Activated CD4-positive, alpha-beta T cell treated with anti-CD3 and anti-CD28 coated beads, Interleukin-10, Interleukin-2, amounts not matched to agents 100 ng/mL and 50 ng/mL, durations not matched to agents 16 hours and 8 hours (primary cell): ENCODE data around the gene PLAC9.

Experiments
- DNase-seq: peaks from one replicate; pipeline ENCODE4 v3.0.0-alpha.2; 2020

Gene PLAC9

DNA sequence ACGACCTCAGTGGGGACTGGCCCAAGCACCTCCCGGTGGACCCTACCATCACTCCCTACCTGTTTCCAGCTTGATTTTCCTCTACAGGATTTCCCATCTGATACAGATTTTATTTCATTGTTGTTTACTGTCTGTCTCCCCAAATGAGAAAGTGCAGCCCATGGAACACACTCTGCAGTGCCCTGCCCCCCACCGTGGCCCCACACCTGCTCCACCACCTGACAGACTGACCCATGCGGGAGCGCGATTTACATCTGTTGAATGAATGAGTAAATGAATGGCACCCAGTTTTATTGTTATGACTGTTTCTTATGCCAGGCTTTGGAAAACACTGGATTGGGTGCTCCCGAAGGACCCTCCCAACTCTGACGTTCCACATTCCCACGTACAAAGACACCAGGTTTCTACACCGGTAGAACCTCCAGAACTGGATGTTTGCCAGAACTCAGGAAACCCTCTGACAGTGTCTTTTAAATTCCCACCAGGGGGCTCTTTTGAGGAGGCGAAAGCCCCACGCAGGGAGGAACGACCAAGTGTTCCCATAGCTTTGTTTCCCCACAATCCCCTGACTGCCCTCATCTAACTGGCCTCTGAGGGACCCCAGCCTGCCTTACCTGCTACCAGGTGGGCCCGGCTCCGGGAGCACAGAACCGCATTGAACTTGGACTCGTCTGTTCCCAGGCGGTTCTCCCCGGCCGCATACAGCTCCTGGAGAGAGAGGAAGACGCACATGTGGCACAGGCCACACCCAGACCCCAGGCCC is 29.0 kb downstream of the PLAC9 start:
- DNase-seq = no peak

DNA sequence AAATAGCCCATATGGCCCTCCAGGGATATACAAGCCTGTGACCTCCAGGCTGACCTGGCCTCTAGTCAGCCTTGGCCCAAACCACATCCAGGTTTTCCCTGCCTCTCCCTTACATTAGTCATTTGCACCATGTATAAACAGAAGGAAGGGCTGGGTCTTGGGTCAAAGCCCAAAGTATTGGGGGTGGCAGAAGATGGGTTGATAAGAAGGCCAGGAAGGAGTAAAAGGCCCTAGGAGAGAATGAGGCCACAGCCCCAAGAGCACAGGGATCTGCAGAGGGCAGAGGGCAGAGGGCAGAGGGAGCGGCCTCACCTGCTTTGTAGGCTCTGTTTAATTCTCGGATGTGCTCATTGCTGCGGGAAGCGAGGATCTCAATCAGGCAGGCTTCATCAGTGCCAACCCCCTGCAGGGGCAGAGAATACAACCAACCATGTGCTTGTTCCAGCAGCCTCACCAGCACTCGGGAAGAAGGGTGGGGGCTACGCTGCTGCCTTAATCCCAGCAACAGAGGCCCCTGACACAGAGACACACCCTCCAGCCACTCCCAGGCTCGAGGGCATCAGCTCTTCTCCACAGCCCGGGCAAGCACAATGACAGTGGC is 31.3 kb downstream of the PLAC9 start:
- no peak for DNase-seq

DNA sequence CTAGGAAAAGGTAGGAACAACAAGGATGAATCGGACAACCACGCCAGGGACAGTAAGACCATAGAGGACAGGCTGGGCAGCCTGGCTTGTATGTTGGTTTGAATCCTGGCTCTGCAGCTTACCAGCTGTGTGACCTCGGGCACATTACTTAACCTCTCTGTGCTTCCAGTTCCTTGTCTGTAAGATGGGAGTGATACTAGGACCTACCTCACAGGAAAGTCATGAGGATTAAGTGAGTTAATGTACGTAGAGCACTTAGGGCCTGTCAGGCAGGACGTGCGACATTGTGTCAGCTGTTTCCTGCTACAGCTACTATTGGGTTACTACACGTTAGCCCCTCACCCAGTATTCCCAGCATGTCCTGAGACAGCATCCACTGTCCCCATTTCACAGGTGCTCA is 32.1 kb downstream of the PLAC9 start:
- no peak for DNase-seq

DNA sequence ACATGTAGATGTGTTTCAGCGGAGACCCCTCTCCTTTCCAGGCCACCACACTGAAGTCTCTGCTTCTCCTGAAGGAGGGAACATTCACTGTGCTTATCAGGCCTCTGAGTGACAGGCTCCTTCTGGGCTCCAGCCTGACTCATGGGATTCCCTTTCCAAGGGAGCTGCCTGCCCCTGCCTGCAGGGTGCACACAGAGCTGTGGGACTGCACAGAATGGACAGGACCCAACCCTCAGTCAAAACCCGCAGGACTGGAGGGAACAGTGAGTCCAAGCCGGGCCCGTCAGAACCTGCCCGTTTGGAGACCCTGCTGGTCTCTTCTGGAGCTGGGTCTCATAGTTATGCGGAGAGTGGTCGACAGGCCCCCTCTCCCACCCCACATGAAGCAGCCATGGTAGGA is 32.6 kb downstream of the PLAC9 start:
- DNase-seq = no peak

DNA sequence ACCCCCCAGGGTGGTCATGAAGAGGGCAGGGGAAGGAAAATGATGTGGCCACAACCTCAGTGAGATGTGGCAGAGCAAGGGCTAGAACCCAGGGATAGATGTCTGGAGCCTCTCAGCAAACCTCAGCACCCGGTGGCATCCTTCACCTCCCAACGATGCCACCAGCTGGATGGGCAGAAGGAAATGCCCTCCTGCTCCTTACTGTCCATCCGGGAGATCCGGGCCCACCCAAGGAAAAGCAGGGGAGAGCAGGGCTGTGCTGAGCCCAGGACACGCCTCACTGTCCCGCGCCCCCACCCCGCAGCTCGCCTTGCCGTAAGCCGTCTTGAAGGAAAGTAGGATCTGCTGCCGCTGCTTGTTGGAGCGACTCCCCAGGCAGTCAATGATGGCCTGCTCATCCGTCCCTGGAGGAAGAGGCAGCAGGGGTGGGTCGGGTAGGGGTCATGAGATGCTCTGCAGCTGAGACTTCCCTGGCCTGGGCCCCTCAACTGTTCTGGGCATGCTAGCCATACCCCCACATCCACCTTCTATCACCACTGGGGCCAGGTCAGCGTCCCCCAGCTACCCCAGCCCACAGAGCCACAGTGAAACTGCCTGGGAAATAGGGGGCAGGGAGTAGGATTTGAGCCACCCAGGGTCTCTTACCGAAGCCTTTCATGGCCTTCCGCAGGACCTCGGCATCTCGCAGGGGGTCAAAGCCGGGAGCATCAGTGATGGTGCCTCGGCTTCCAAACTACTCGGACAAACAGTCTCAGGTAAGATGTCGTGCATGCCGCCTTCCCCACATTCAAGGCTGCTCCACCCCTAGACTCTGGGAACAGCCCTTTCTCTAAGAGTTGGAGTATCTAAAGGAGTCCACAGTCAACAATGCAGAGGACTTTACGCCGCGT is 34.3 kb downstream of the PLAC9 start:
- DNase-seq = no peak

DNA sequence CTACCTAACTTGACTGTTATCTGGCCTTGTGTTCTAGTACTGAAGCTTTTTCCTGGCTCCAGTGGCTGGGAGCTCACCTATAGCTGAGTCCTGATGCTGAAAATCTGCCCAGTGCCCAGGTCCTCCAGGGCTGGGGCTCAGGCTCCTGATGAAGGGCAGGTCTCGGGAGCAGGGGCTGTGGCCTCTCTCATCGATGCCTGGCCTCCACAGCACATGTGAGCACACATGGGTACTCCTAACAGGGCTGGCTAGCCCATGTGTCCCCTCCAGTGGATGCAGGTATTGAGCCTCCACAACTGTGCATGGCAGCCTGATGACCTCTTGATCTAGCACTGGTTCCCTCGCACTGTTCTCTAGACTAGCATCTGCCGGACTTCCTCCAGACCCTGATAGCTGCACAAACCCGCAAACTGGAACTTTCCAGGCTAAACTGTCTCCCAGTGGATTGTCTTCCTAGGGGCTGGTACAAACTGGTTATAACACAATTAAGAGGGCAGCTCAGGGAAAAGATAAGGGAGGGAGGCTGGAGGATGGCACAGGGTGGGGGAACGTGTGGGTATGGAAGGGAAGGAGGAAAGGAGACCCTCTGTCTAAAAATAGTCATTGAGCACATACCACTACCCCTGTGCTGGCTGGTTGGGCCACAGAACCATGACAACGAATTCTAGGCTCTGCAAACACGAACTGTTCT is 35.1 kb downstream of the PLAC9 start:
- no peak for DNase-seq

DNA sequence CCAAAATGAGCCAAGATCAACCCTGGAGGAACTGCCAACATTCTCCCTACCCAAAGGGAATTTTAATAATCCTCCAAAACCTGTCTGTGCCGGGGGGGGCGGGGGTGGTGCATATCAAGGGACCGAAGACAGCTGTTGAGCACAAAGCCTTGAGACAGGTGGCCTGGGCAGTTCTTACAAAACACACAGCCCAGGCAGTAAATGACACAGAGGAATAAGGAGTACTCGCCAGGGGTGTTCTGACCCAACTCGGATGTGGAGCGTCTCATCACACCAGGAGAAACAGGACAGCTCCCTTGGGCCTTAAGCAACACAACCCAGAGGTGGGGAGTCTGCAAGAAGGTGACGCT is 35.6 kb downstream of the PLAC9 start:
- no peak for DNase-seq

DNA sequence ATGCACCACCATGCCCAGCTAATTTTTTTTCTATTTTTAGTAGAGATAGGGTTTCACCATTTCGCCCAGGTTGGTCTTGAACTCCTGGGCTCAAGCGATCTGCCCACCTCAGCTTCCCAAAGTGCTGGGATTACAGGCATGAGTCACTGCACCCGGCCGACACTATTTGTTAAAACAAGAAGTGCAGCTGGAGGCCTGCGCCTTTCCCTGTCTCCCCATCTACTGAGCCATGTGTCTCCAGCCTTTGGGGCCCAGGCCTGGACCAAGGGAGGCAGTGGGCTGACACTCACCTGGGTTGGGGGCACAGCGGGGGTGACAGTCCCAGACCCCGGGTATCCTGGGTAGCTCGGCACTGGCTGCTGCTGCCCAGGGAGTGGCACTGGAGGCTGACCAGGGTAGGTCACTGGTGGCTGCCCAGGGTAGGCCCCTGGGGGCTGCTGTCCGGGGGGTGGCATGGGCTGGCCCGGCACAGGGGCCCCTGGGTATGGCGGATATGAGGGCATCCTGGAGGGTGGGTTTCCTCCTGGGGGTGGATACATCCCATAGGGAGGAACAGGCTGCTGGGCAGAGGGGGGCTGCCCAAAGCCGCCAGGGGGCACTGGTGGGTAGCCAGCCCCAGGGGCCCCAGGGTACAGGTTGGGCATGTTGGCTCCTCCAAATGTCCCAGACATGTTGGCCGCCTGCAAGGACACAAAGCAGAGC is 36.3 kb downstream of the PLAC9 start:
- DNase-seq = peak; percentile 30

DNA sequence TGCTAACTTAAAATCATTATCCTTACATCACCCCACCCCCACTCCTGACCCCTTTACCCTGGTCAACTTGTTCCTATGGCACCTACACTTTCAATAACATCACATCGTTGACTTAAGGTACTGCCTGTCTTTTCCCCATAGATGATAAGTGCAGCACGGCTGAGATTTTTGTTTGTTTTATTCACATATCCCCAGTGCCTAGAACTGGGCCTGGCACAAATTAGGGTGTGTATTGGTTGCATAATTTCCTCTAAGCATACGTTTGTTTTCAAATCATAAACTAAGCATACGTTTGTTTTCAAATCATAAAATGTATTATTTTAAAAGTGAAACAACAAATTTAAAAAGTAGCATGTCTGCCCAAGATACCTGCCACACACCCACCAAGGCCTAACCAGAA is 37.5 kb downstream of the PLAC9 start:
- DNase-seq = no peak

DNA sequence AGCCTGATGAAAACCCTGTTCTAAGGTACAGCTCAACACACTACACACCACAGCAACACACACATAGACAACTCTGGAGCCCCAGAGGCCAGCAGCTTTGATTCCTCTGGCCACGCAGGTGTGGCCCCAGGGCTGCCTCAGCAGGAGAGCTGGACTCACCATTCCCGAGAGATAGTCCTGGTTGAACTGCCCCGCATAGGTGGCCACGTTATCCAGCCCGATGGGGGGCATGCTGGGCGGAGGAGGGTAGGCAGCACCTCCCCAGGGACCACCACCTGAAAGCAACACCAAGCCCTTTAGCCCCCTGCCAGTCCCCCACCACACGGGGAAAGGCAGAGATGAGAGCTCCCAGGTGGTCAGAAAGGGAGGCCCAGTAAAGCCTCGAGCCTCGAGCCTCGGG is 38.1 kb downstream of the PLAC9 start:
- no peak for DNase-seq

DNA sequence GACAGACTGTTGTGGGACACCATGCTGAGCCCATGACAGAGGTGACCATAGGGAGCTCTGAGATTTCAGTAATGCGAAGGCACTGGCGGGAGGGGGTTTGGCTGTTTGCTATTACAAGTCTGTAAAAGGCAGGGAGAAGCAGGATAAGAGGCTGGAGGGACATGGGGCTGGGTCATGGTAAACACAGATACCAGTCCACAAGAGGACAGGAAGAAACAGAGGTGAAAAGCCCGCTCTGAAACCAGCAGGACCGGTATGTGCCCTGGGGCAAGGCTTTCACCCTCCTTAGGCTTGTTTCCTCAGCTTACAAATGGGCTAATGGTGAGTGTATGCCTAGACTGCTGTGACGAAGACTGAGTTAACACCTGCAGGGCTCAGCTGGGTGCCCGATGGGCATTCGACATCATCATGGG is 38.7 kb downstream of the PLAC9 start:
- DNase-seq = no peak

DNA sequence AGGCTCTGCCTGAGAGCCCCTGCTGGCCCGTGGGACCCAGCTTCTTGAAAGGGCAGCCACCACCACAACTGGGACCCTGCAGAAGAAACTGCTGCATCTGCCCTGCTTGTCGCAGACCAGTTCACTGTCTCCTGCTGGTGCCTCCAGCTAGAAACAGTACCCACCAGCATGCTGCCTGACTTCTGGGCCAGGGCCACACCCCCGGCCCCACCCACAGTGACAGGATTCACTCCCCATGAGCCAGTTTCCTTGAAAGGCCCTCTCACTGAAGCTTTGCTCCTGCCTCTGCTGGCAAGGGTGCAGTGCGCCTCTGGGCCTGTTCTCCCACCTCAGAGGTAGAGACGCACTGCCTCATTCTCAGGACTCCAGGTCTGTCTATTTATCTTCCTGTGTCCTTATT is 40.4 kb downstream of the PLAC9 start:
- DNase-seq = no peak

DNA sequence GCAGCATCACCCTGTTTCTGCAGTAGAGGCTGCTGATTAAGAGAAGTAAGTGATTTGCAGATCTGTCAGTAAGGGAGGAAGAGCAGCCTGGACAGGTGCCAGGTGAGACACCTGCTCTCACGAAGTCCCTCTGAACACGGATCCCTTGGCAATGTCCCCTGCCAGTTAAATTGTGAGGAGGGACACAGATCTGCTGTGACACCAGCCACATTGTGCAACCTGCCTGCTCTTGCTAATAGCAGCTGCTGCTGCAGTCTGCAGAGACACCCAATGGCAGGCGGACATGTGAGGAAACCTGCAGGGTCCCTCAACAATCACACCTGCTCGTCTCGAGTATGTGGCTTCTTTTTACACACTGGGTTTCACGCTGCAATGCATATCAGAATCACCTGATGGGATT is 40.9 kb downstream of the PLAC9 start:
- DNase-seq = no peak

DNA sequence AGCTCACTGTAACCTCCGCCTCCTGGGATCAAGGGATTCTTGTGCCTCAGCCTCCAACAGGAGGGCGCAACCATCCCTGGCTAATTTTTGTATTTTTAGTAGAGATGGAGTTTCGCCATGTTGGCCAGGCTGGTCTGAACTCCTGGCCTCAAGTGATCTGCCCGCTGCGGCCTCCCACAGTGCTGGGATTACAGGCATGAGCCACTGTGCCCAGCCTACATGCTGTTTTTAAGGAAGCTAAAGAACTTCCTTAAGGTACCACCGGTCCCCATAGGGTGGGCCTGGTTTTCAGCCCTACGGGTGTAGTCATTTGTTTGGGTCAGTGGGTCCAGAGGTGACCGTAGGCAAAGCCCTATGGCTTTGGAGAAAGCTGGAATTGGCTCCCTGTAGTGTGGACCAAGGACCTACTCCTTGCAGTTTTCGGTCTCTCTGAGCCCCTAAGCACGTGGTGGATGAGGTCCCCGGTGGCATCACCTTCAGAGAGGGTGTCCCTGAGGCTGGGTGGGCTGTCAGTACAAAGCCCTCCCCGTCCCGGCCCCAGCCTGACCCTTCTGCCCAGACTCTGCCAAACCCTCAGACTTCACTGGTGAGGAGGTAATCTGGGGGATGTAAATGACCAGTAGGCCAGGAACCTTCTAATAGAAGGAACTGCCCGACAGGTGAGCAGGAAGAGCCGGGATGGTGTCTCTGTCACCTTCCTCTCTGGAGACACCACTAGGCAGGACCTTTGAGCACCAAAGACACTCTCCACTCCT is 42.3 kb downstream of the PLAC9 start:
- no peak for DNase-seq

DNA sequence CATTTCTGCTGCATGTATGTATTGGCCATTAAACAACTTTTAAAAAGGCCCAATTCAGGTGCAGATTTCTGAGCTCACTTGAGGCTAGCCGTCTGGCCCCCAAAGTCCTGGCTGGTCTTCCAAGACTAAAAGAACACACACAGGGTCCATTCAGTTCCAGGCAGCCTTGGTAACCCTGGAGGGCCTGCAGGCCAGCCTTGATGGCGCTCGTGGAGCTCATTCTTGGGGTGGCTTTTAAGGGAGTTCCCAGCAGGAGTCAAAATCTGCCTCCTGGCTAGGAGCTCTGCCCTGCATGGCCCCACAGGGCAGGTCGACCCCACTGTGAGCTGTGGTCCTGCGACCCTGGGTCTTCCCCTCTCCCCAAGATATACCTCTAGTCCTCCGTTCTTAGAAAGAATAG is 44.0 kb downstream of the PLAC9 start:
- no peak for DNase-seq

DNA sequence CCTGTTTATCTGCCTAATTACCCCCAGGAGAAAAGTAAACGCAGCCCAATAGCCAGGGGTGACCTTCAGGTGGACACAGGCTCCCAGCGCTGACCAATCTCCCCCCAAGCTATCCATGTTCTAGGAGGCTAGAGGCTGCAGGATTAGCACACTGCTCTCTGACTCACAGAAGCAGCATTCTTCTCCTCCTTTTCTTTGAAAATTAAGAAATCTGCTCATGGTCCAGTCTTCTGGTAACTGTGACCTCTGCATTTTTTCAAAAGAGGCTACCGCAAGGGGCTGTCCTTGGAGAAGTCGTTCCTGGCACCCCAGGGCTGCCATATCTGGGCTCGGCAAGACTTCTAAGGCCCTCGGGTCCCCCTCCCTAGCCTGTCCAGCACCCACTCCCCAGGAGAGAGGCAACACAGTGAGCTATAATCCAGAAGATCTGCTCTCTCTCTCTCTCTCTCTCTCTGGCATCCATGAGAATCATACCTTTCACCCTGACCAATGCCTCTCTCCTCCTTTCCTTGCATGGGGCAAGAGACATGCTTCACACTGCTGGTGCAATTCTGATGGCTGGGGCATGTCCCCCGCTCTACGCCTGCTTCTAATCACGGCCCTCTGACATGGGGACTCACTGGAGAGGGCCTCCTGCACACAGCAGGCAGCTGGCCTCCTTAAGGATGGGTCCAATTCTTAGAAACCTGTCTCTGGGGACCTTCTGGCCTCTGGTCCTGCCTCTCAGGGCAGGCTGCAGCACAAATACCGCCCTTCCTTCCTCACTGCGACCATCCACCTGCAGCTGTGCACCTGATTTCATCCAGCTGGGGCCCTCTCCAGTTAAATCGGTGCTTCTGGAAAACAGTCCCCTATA is 45.5 kb downstream of the PLAC9 start:
- no peak for DNase-seq

DNA sequence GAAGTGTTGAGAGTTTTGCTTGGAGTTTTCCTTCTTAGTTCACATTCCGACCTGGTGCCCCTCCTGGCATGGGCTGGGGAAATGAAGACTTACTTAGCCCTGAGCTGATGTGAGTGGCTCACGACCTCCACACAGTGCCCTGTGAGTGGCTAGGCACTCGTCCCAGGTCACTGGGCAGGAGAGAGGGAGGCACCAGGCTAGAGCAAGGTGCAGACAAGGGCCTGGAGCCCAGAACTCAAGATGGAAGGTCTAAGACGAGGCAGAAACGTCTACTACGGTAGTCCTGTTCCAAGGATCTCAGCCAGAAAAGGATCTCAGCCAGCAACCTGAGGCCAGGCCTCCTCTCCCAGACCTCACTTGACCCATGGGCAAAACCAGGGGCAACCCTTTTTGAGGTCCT is 50.5 kb downstream of the PLAC9 start:
- no peak for DNase-seq

DNA sequence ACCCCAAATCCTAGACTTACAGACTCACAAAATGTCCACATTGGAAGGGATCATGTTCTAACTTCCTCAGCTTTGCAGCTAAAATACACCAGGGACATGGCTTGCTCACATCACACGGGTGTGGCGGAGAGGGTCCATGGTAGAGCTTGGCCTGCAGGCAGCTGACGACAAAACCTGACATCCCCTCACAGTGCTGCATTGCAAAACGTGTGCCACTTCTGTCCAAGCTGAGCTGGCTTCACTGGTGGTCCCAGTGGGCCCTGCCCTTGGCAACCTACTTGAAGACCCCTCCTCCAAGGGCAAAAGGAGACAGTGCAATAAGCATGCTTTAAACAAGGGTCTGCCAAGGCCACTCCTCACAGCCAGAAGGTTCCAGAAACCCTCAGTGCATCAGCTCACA is 50.9 kb downstream of the PLAC9 start:
- DNase-seq = no peak

DNA sequence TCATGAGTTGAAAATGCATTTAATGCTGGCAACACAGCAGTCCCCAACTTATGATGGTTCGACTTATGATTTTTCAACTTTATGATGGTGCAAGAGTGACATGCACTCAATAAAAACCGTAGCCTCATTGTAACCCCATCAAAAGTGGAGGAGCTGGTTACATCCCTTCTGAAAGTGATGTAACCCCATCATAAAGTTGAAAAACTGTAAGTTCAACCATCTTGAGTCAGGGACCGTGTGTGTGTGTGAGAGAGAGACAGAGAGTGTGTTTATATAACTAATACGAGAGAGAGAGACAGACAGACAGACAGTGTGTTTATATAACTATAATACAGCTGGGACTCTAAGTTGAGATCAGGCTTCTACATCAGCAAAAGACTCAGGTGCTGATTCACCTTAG is 51.8 kb downstream of the PLAC9 start:
- DNase-seq = no peak

DNA sequence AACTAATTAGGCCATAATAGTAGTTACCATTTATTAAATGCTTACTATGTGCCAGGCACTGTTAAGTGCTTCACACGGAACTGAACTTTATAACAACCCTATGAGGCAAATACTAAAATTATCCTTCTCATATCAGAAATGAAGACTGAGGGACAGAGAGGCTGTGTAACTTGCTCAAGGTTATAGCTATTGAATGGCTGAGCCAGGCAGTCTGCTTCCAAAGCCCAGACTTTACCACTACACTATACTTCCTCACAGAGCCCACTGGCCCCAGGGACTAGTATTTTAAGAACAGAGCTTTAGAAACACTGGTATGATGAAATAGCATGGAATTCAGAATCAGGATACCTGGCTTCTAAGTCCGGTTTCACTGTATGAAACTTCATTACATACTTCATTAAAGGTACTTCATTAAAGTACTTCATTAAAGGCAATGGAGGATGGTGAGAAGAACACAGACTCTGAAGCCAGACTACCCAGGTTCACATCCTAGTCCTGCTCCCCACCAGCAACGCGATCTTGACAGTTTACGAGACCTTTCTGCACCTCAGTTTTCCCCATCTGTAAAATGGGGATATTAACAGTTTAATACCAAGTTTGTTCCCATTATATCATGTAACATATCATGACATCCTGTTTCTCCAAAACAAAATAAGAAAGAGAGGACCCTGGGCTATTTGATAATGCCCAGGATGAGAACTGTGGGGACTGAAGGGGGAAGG is 53.2 kb downstream of the PLAC9 start:
- DNase-seq = no peak
